H9 (cell line): ENCODE measurements around the gene CCDC81. TPM values are rescaled to one million over a fixed set of nuclear protein-coding genes. Genes with fewer than 3 reads are reported as not detected.

ENCODE experiments used
- DNase-seq: peaks from one replicate; pipeline ENCODE4 v3.0.0-alpha.2; 2017
- H2AFZ ChIP-seq: one replicate; pipeline ENCODE4 v1.6.1; 2013; ENCODE audit warnings: mild to moderate bottlenecking, low read length, control low read depth, moderate library complexity
- H2AK5ac ChIP-seq: 2 replicates; pipeline ENCODE4 v1.6.1; 2013; ENCODE audit warnings: low read length, control low read depth, mixed read lengths; ENCODE audit not compliant: insufficient read length
- H2BK120ac ChIP-seq: one replicate; pipeline ENCODE4 v1.6.1; 2013; ENCODE audit warnings: low read depth, mild to moderate bottlenecking, low read length, control low read depth, inconsistent platforms; ENCODE audit not compliant: poor library complexity, severe bottlenecking
- H2BK12ac ChIP-seq: 2 replicates; pipeline ENCODE4 v1.6.1; 2013; ENCODE audit warnings: low read length, control low read depth, mixed read lengths, low read depth; ENCODE audit not compliant: insufficient read length
- H2BK15ac ChIP-seq: 2 replicates; pipeline ENCODE4 v1.6.1; 2013; ENCODE audit warnings: low read depth, low read length, control low read depth
- H2BK20ac ChIP-seq: one replicate; pipeline ENCODE4 v1.6.1; 2013; ENCODE audit warnings: low read depth, mild to moderate bottlenecking, low read length, control low read depth, inconsistent platforms; ENCODE audit not compliant: poor library complexity, severe bottlenecking
- H2BK5ac ChIP-seq: 2 replicates; pipeline ENCODE4 v1.6.1; 2013; ENCODE audit warnings: low read length, control low read depth, mixed read lengths; ENCODE audit not compliant: insufficient read length
- H3K14ac ChIP-seq: 2 replicates; pipeline ENCODE4 v1.6.1; 2013; ENCODE audit warnings: low read length, control low read depth; ENCODE audit not compliant: insufficient read depth
- H3K18ac ChIP-seq: 2 replicates; pipeline ENCODE4 v1.6.1; 2013; ENCODE audit warnings: low read depth, mild to moderate bottlenecking, mixed read lengths, low read length, control low read depth; ENCODE audit not compliant: insufficient read length
- H3K23ac ChIP-seq: 2 replicates; pipeline ENCODE4 v1.6.1; 2013; ENCODE audit warnings: low read length, control low read depth, mixed read lengths, low read depth; ENCODE audit not compliant: insufficient read length
- H3K23me2 ChIP-seq: 2 replicates; pipeline ENCODE4 v1.6.1; 2013; ENCODE audit warnings: low read depth, mild to moderate bottlenecking, mixed read lengths, low read length, control low read depth; ENCODE audit not compliant: insufficient read length, poor library complexity, severe bottlenecking
- H3K27ac ChIP-seq: 2 replicates; pipeline ENCODE4 v1.5.1; 2013; ENCODE audit warnings: low read length, control low read depth, mixed read lengths, low read depth; ENCODE audit not compliant: insufficient read length
- H3K27me3 ChIP-seq: 2 replicates; pipeline ENCODE4 v1.6.1; 2013; ENCODE audit warnings: low read length, control low read depth, inconsistent platforms; ENCODE audit not compliant: insufficient read depth
- H3K4ac ChIP-seq: 2 replicates; pipeline ENCODE4 v1.6.1; 2013; ENCODE audit warnings: low read depth, mild to moderate bottlenecking, control low read depth, inconsistent platforms, low read length, moderate library complexity
- H3K4me1 ChIP-seq: 2 replicates; pipeline ENCODE4 v1.6.1; 2013; ENCODE audit warnings: low read length, control low read depth, inconsistent platforms; ENCODE audit not compliant: insufficient read depth
- H3K4me2 ChIP-seq: 2 replicates; pipeline ENCODE4 v1.6.1; 2013; ENCODE audit warnings: low read length, control low read depth, mixed read lengths; ENCODE audit not compliant: insufficient read length, insufficient read depth
- H3K56ac ChIP-seq: 2 replicates; pipeline ENCODE4 v1.6.1; 2013; ENCODE audit warnings: low read depth, mild to moderate bottlenecking, mixed read lengths, low read length, control low read depth; ENCODE audit not compliant: insufficient read length
- H3K79me1 ChIP-seq: 2 replicates; pipeline ENCODE4 v1.6.1; 2013; ENCODE audit warnings: low read depth, mild to moderate bottlenecking, moderate library complexity, low read length, control low read depth, inconsistent platforms; ENCODE audit not compliant: insufficient read depth, poor library complexity, severe bottlenecking
- H3K79me2 ChIP-seq: 2 replicates; pipeline ENCODE4 v1.6.1; 2013; ENCODE audit warnings: low read length, control low read depth, inconsistent platforms; ENCODE audit not compliant: insufficient read depth
- H3K9ac ChIP-seq: 2 replicates; pipeline ENCODE4 v1.6.1; 2013; ENCODE audit warnings: low read length, control low read depth, mixed read lengths; ENCODE audit not compliant: insufficient read length; ENCODE audit errors: extremely low read depth
- H3K9me3 ChIP-seq: one replicate; pipeline ENCODE4 v1.6.1; 2013; ENCODE audit warnings: low read depth, low read length, inconsistent platforms; ENCODE audit not compliant: control insufficient read depth
- H3T11ph ChIP-seq: one replicate; pipeline ENCODE4 v1.6.1; 2013; ENCODE audit warnings: mild to moderate bottlenecking, low read length, control low read depth, inconsistent platforms
- H4K20me1 ChIP-seq: one replicate; pipeline ENCODE4 v1.6.1; 2013; ENCODE audit not compliant: control insufficient read depth, insufficient read length, insufficient read depth
- H4K5ac ChIP-seq: 2 replicates; pipeline ENCODE4 v1.6.1; 2013; ENCODE audit warnings: low read depth, mild to moderate bottlenecking, mixed read lengths, low read length, control low read depth; ENCODE audit not compliant: insufficient read length
- H4K8ac ChIP-seq: replicated peaks from 2 replicates; pipeline ENCODE4 v1.6.1; 2013; ENCODE audit warnings: low read length, control low read depth, mixed read lengths, low read depth; ENCODE audit not compliant: insufficient read length
- H4K91ac ChIP-seq: 2 replicates; pipeline ENCODE4 v1.6.1; 2013; ENCODE audit warnings: low read depth, mild to moderate bottlenecking, moderate library complexity, mixed read lengths, low read length, control low read depth; ENCODE audit not compliant: insufficient read length
- H3K27ac Mint-ChIP-seq, 3 experiments: 2 replicates in 2 of 3; 3 replicates in 1 of 3; pipeline ENCODE4 v1.8.0; 2020 to 2021; ENCODE audit warnings: mixed read lengths in 3 of 3, mild to moderate bottlenecking in 1 of 3, moderate library complexity in 1 of 3
- H3K27me3 Mint-ChIP-seq: 2 replicates; pipeline ENCODE4 v1.8.0; 2021; ENCODE audit warnings: low read depth, mild to moderate bottlenecking, moderate library complexity, mixed read lengths
- H3K36me3 Mint-ChIP-seq, 3 experiments: 2 replicates in 2 of 3; 3 replicates in 1 of 3; pipeline ENCODE4 v1.8.0; 2020 to 2021; ENCODE audit warnings: low read depth in 3 of 3, mixed read lengths in 3 of 3; ENCODE audit not compliant: insufficient read depth in 1 of 3
- H3K4me1 Mint-ChIP-seq, 2 experiments: 2 replicates each; pipeline ENCODE4 v1.8.0; 2020; ENCODE audit warnings: mixed read lengths in 2 of 2
- H3K4me3 Mint-ChIP-seq, 2 experiments: 2 replicates in 1 of 2; 3 replicates in 1 of 2; pipeline ENCODE4 v1.8.0; 2020 to 2021; ENCODE audit warnings: mild to moderate bottlenecking in 2 of 2, mixed read lengths in 2 of 2, moderate library complexity in 1 of 2
- H3K9me3 Mint-ChIP-seq, 2 experiments: 2 replicates in 1 of 2; 3 replicates in 1 of 2; pipeline ENCODE4 v1.8.0; 2020; ENCODE audit warnings: mild to moderate bottlenecking in 2 of 2, mixed read lengths in 2 of 2, moderate library complexity in 1 of 2
- CTCF ChIP-seq: fragments of 200-600 bp; sonication (generic); conservative IDR thresholded peaks from 3 replicates; pipeline ENCODE4 v1.8.0; 2021; ENCODE audit warnings: antibody characterized with exemption, mild to moderate bottlenecking
- WGBS: extraction: QIAGEN DNeasy Blood & Tissue Kit; methylation state at CpG from one replicate; pipeline ENCODE4 v1.1.7; 2013; ENCODE audit warnings: missing lambda C conversion rate, low lambda C conversion rate, mixed read lengths; ENCODE audit not compliant: insufficient read length; ENCODE audit errors: extremely low coverage; 5-methylcytosine and 5-hydroxymethylcytosine counted together
- total RNA-seq: library from RNA; stranded (reverse); gene quantifications from 2 replicates; pipeline ENCODE4 v1.2.1, GENCODE V29; 2021

Gene CCDC81
- total RNA-seq, 1 experiment from 2014 or later, result 0.52 TPM

- H3T11ph ChIP-seq, result no peak overlapping the region
- Mint-ChIP-seq H3K4me1 (no peaks in the 10 kb centered on the region), H3K9me3 (no peaks in the 10 kb centered on the region), H3K4me3 (no peak overlapping the region), H3K27me3 (no peaks in the 10 kb centered on the region; the same call in 1 of the 2 replicates), H3K27ac (no peak overlapping the region), H3K36me3 (no peaks in the 10 kb centered on the region)
- H2BK5ac ChIP-seq, result no peak overlapping the region
- no peak overlapping the region for H4K91ac ChIP-seq
- H2BK120ac ChIP-seq, result no peak overlapping the region
- no peak overlapping the region for H3K27ac ChIP-seq
- H2BK12ac ChIP-seq, result no peak overlapping the region
- WGBS, result no CpG with 5 or more reads among the region's 5 CpGs
- H3K27me3 ChIP-seq, result no peaks in the 10 kb centered on the region
- TF ChIP-seq CTCF, result no peak
- no peak overlapping the region for H3K18ac ChIP-seq
- H4K20me1 ChIP-seq, result no peaks in the 10 kb centered on the region
- H3K79me1 ChIP-seq, result no peaks in the 10 kb centered on the region
- H2BK20ac ChIP-seq, result no peak overlapping the region
- H3K9me3 ChIP-seq, result no peaks in the 10 kb centered on the region
- H3K79me2 ChIP-seq, result no peaks in the 10 kb centered on the region
- no peak overlapping the region for H2AFZ ChIP-seq
- H4K8ac ChIP-seq, result no peak overlapping the region
- no peak overlapping the region for H3K9ac ChIP-seq
- H3K56ac ChIP-seq, result no peak overlapping the region
- H3K4ac ChIP-seq, result no peak overlapping the region
- H3K23me2 ChIP-seq, result no peaks in the 10 kb centered on the region
- no peak overlapping the region for H3K4me2 ChIP-seq
- H4K5ac ChIP-seq, result no peak overlapping the region
- no peaks in the 10 kb centered on the region for H3K4me1 ChIP-seq
- H3K23ac ChIP-seq, result no peak overlapping the region
- no peak for DNase-seq
- no peak overlapping the region; the same call in 1 of the 2 replicates for H2BK15ac ChIP-seq
- no peak overlapping the region for H2AK5ac ChIP-seq
- H3K14ac ChIP-seq, result no peak overlapping the region
These were observed 75.4 kb downstream of the CCDC81 start for GRCh38 chr11:86449993-86450629.
